CD4-positive, alpha-beta T cell treated with Interleukin-15 for 4 hours (primary cell): ENCODE data around the gene HYAL2.
A peak's percentile ranks its signal among the peaks of the same experiment; 100 is the strongest.
"Not testable (repeated sequence)": the region's sequence is repeated elsewhere in the genome, so short reads cannot be mapped to it uniquely, and the experiment has no call there.

Experiments used
- DNase-seq: peaks from one replicate; pipeline ENCODE4 v3.0.0-alpha.2; 2020; ENCODE audit warnings: low spot score

HYAL2 gene

DNA sequence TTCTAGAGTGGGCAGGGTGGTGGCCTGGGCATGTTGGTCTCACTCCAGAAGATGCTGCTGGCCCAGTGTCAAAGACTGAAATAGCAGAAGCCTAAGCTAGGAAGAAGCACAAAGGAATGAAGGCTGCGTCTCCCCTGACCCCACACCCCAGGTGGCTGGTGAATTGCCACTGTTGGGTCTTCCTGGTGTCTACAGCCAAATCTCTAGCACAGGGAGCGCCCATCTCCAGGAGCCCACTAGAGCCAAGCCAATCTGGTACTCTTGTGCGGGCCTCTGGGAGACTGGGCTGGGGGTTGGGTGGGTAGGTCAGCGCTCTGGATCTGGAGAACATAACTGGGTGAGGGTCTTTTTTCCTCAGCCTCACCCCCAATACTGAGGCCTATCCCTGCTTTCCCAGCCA lies 4.6 kb upstream of the HYAL2 start:
- no peak for DNase-seq

DNA sequence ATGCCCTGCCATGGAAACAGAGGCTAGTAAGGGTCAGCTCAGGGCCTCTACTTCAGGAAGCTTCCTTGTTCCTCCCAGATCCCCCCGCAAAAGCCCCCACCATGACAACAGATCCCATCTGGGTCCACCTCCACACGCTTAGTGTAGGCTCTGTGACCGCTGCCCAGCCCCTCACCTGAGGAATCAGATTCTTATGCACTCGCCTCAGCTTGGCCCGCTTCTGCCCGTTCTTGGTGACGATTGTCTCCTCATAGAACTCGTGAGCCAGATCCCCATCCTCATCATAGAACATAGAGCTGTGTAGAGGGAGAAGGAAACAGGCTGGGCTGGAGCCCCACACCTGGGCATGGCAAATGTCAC lies 3.6 kb upstream of the HYAL2 start:
- no peak for DNase-seq

DNA sequence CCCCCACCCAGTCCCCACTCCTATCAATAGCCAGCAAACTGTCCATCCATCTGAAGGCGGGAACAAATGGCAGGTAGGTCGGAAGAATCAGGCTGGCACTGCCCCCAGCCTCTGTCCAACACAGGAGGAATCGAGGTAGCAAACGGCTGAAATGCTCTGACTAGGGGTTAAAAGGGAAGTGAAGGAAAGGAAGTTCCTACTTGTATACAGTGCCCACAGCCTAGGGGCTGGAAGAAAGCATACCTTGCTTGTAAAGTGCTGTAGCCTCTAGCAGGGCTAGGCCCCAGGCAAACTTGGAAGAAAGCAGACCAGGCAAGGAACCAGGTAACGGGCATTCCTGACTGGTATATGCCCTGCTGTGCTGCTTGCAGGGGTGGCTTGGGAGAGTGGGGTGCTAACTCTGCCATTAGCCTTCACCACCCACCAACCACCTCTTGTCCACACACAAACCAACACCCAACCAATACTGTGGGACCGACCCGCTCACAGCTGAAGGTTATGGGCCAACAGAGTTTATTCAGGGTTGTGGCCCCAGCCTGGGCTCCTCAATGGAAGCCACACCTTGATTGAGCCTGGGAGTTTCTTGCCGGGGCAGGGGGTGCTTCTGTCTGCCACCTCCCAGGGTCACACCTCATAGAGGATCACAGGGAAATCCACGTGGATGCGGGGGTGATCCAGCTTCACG lies 3.1 kb upstream of the HYAL2 start:
- DNase-seq: no peak

DNA sequence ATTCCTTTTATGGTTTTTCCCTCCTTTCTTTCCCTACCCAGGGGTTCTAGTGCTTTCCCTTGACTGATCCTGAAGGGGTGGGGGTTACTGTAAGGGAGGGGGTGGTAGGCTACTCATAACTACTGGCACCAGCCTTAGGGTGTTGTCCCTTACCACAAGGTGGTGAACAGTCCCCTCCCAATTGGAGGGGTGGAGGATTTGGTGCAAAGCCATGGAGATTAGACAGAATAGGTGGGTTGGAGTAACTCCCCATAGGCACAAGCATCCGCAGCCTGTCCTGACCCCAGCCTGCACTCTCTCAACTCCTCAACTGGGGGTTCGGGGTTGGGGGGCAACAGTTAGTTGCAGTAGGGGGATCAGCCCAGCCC lies 2.6 kb upstream of the HYAL2 start:
- DNase-seq: no peak

DNA sequence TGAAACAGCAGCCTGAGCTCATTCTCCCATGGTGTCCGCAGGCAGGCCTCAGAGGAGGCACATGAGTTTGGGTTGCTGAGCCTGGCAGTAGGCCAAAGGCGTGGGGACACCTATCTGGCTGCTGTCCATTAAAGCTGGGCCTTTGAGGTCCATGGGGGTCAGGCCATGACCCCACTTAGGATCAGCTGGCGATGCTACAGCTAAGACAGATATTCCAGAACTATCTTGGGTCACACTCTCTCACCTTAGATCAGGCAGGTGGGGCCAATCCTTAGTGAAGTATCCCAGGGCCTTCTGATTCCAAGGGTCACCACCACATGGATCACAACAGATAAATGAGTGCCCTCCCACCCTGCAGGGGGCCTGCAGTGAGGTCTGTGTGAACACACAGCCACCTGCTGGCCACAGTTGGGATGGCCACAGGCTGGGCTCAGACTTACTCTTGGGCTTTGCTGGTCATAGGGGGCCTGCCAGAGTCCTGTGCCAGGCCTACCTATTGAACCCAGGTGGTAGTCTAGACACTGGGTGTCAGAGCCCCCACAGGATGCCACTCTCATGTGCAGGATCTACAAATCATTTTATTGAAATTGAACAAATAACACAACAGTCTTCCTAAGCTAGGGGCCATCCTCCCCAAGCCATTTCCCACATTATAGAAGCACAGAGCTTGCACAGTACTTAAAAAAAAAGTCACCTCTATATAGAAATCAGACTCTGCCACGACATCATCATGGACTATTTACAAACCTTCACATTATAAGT lies 2.0 kb upstream of the HYAL2 start:
- DNase-seq: peak; percentile 59

DNA sequence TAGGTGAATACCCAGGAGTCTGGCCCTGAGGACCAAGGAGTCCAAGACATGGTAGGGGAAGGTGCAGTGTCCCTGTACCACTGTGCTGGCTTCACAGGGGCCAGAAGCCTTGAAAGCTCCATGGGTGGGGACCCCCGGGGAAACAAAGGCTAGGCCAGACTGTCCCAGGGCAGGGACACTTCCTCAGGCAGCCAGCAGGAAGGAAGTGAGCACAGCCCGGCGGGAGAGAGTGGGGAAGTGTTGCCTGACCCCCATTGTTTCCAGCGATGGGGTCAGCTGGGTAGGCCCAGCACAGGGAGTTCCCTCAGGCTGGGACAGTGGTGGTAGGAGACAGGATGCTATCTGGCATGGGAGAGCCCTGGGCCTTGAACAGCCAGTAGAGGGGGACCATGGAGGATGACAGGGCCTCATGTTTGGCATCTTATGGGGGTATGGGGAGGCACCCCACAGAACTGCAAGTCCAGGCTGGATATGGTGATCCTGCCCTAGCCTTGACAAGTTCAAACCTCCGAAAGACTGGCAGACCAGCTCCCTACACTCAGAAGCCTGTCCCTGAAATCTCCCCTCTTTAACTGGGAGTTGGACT lies 1.2 kb upstream of the HYAL2 start:
- DNase-seq: no peak

DNA sequence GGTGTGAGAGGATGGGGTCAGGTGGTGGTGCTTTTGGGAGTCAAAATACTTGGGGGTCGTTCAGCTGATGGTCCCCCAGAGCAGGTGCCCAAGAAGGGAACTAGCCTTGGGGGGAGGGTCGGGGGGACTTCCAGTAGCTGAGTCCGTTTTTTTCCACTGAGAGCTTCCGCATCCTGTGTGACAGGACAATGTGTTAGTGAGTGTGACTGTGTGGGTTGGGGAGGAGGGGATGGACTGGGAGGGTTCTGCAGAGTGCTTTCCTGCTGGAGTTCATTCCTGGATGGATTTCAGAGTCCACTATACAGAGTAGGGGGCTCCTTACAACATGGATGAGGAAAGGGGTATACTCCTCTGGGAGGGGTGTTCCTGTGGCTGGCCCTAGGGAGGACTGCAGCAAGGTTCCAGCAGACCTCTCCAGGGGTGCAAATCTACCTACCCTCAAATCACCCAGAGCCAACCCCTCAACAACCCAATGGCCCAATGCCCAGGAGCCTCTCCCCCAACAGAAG lies 601 bp upstream of the HYAL2 start:
- no peak for DNase-seq

DNA sequence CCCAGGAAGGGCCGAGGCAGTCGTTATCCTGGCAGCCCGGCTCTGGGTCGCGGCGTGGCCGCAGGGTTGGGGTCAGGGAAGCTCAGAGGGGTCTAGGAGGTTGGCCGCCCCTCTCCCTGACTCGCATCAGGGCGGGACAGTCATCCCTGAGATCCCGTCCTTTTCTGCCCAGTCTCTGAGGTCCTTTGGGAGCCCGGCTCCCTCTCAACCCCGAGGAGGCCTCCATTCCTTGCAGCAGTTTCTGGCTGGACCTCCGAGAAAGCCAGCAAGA lies 495 bp downstream of the HYAL2 start:
- DNase-seq: no peak

DNA sequence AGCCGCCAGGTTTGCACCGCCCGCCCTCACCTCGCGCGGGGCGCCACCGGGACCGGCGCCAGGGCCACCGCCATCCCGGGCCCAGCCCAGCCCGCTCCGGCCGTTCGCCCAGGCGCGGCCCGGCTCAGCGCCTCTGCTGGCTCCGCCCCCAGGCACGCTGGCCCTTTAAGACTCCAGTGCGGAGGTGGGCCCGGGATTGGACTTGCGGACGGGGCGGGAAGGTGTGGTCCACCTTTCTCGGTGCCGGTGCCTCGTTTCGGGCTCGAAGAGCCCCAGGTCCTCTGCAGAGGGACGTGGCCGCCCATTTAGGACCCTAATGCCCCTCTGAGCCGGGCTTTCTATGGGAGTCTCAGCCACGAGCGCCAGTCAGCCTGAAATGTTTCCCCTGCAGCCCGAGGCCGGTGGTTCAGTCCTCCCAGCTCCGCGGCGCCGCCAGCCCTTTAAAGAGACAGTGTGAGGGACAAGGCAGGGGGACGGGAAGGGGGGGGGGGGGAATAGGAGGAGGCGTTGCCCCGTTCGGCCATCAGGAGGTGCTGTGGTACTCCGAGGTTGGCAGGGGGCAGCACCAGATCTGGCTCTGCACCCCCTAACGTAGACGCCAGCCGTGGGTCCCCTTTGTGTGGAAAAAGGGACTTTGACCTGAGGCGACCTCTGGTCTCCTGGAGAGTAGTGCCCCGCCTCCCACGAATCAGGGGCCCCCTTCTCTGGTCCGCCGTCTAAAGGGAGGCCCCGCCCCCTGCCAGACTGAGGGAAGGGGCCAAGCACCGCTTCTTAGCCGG lies 1.0 kb downstream of the HYAL2 start:
- peak; percentile 78 for DNase-seq

DNA sequence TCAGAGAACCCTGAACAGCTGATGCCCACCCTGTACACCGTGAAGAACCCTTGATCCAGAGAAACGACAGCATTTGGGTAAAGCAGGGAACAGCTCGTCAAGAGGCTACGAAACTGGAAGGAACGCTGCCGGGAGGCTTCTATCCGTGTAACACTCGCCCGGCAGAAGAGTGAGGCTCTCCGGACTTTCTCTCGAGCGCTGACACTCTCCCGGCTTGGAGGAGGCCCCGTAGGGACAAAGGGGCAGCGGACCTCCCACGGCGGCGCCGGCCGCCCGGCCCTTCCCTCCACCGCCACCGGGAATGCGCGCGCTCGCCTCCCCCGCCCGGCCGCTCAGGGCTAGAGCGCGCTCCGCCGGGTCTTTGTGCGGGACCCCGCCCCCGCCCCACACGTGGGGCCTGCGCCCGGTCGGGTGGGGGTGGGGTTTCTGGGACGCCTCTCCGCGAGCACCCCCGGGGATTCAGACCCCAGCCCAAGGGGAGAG lies 1.7 kb downstream of the HYAL2 start:
- peak; percentile 49 for DNase-seq

DNA sequence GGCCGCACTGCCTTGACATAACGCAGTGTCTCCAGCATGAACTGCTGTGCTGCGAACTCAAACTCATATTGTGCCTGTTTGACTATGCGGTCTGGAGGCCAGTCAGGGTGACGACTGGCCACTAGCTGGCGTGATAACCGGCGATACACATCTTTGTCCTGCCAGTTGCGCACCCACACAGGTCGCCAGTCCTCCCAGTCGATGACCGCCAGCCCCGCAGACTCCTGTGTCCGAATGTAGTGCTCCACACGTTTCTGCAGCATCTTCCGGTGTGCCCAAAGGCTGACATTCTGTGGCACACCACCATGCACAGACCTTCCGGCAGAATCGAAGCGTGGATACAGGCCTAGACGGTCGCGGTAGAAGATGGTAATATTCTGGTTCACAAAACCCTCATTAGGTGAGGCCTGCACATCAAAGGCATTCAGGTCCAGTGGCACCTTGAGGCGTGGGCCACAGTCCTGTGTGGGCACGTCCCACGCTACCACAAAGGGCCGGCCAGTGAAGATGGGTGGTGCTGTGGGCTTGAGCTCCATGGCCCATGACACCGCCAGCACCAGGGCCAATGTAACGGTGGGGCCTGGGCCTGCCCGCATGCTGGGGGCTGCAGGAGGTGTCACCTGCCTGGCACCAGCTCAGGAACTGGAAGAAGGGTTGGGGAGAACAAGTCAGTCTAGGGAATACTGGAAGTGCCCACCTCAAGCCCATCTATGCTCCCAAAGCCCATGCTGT lies 2.5 kb downstream of the HYAL2 start:
- DNase-seq: no peak

DNA sequence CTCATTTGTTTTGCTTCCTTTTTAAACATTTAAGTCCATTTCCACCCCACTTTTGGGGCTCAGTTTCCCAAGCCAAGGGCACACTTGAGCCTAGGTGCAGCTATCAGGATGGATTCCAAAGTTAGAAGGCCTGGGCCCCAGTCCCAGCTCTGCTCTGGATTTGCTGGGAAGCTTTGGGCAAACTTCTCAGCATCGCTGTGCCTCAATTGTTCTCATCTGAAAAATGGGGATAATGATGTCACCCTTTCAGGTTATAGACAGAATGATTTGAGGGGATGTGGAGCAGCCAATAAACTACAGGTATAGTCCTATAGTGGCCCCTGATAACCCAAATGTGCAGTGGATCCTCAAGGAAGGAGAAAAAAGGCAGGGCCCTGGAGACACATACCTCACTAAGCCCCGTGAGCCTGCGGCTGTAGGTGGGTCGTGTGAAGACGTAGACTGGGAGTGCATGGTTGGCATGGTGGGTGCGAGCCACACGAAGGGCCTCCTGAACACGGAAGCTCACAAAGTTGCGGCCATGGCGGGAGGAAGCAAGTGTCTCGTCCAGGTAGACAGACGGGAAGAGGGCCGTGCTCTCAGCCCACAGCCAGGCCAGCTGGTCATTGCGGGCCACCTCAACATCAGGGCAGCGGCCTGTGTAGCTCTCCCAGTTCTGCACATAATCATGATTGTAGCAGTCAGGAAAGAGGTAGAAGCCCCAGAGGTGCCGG lies 3.2 kb downstream of the HYAL2 start:
- no peak for DNase-seq

DNA sequence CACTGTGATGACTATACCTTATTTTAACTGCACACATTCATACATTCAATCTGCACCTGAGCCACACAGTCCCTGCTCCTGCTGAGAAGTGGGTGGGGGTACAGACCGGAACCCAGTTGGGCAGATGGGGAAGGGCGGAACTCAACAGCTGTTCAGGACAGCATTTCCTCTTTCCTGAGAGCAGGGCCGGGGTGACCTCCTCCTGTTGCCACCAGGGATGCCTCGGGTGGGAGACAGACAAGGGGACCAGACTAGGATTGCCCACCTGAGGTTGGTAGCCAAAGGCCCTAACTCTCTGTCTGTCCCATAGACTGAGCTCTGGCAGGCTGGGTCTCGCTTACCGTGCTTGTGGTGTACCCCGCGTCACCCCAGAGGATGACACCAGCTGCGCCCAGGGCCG lies 3.9 kb downstream of the HYAL2 start:
- no peak for DNase-seq

DNA sequence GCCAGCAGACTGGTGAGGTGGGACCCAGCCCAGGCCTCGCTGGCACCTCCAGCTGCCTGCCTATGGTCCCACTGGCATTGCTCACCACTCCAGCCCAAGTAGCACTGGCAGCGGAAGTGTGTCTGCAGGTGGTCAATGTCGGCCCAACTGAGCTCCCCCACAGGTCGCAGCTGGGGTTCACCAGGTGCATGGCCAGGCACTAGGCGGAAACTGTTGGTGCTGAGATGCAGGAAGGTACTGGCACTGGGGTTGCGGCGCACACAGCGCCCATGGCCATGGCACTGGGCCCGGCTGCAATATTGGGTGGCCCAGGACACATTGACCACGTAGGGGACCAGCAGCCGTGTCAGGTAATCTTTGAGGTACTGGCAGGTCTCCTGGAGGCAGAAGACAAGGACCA lies 4.4 kb downstream of the HYAL2 start:
- DNase-seq: no peak

DNA sequence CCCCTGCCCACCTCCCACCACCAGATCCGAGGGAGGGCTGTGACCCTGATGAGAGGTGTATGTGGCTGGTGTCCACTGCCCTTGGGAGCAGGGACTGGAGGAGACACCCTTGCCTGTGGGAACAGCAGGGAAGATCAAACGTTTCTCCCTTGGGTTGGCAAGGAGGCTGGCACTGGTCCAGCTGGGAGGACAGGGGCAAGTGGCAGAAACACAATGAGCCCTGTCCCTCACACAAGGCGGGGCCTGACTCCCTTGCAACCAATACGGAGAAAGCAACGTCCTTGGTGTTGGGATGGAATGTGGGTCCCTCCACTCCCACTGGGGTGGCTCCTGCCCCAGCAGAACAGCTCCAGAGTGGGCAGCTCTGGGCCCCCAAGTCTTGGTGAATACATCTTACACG lies 5.2 kb downstream of the HYAL2 start:
- DNase-seq: no peak

DNA sequence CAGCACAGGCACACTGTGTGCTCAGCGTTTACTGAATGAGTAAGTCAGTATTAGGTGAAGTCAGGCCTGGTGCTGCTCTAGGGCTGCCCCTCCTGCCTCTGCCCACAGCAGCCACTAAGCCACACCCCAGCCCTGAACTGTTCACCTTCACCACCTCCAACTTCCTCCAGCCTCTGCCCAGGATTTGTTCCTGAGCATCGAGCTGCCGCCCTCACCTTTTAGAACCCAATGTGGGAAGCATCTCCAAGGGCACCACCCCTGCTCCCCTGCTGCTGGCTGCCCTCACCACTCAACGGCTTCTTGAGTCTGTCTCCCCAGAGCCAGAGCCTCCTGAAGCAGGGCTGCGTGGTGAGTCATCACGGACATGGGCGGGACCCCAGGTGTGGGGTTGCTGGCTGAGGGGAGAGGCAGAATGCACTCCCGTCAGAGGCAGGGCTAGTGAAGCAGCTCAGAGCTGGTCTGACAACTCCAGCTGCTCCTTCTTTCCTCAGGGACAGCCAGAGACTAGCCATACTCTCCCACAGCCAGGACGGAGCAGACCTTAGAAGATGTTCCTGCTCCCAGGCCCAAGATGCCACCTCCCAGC lies 5.8 kb downstream of the HYAL2 start:
- peak; percentile 87 for DNase-seq

DNA sequence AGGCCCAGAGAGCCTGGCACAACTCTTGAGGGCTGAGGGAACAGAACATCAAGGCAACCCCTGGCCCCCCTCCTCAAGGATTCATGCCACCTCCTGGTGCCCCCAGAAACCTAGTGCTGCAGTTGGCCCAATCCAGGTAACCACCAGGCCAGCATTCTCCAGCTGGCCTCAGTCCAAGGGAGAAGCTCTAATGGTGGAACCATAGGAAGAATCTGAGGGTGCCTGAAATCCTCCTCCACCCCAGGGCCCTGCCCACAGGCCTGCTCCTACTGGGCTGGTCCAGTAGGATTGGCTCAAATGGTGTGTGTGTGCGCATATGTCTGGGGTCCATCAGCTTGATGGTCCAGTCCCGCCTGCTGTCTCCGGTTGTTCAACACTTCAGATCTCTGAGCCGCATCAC lies 7.7 kb downstream of the HYAL2 start:
- no peak for DNase-seq

DNA sequence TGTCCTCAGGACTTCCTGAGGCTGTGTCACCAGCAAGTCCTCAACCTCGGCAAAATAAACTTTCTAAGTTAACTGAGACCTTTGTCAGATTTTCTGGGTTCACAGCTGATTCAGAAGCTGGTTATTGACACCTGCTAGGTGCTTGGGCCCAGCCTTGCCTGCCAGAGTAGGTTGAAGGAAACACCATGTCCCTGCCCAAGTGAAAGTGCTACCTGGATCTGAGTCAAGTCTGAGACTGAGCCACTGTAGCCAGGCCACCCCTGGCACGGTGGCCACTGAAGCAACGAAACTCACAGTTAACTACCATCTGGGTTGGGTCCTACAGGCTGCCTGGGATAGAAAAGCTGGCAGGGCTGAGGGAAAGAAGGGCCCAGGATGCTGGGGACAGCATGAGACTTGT lies 8.2 kb downstream of the HYAL2 start:
- DNase-seq: no peak

DNA sequence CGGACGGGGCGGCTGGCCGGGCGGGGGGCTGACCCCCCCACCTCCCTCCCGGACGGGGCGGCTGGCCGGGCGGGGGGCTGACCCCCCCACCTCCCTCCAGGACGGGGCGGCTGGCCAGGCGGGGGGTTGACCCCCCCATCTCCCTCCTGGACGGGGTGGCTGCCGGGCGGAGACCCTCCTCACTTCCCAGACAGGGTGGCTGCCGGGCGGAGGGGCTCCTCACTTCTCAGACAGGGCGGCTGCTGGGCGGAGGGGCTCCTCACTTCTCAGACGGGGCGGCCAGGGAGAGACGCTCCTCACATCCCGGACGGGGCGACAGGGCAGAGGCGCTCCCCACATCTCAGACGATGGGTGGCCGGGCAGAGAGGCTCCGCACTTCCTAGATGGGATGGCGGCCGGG lies 10.5 kb downstream of the HYAL2 start:
- DNase-seq: not testable (repeated sequence)

DNA sequence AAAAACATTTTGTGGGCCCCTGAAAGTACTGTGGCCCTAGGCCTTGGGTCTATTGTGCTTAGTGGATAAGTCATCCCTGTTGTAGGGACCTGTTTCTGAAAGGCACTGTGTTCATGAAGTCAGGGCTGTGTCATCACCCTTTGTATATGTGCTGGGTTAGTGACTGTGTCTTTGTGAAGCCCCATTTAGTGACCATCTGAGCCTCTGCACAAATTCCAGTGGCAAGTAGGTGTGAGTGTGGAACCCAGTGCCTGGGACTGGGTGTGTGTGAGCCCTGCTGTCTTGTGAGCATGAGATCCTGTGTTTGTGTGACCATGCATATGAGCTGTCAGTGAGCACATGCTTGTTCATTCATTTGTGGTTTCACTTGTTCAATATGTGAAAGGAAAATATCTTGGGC lies 17.9 kb downstream of the HYAL2 start:
- DNase-seq: no peak
